ENCODE data around the gene OLFML1. TPM values are rescaled to one million over a fixed set of nuclear protein-coding genes. Genes with fewer than 3 reads are reported as not detected.

Gene OLFML1
- total and polyA plus RNA-seq, 10 of the 15 experiments (the other 5 are each of a cell fraction or from before 2014, with no cell fraction given): 0.04 to 0.71 (median 0.21) TPM; not detected in 6

GRCh38 chr11:7454854-7455253 lies 30.5 kb upstream of the OLFML1 start:
- in situ Hi-C loops (cut with MboI): no loop called here
- no peak for DNase-seq (ENCODE audit: low read depth, low spot score)
- no peak for FAIRE-seq
- no peaks in the 10 kb centered on the region for H3K27me3 ChIP-seq (replicated peaks in 1 of 2; ENCODE audit: control insufficient read depth in 2 of 2, insufficient read depth in 2 of 2, low read length in 1 of 2)
- RAD21 ChIA-PET (ENCODE audit: unreplicated experiment): no interaction called here
- no peak overlapping the region for H2AFZ ChIP-seq (ENCODE audit: control insufficient read depth, low read depth, low read length)
- H3K27ac ChIP-seq (ENCODE audit: control insufficient read depth, insufficient read depth): no peak overlapping the region
- H3K4me2 ChIP-seq (ENCODE audit: control insufficient read depth, insufficient read depth): no peak overlapping the region
- H4K20me1 ChIP-seq (ENCODE audit: control insufficient read depth, insufficient read depth): no peaks in the 10 kb centered on the region
- ATAC-seq: no peak
- CTCF ChIA-PET: interaction anchor here (0.7 to 2.2 kb wide), 4 partner anchors 13 to 101 kb away, joined by 3 to 11 read pairs (median 6); no protein-coding TSS in a partner anchor
- H3K9ac ChIP-seq (ENCODE audit: control insufficient read depth, insufficient read depth, low read length): no peak overlapping the region
- no peak for TF ChIP-seq BHLHE40 (IDR thresholded peaks at IDR 0.05; ENCODE audit: borderline replicate concordance in 1 of 2, low read depth in 2 of 2, low read length in 1 of 2)
- no peak for TF ChIP-seq POU2F2 (IDR thresholded peaks at IDR 0.05; ENCODE audit: borderline replicate concordance, low read depth, low read length)
- no peak for TF ChIP-seq SMAD5 (IDR thresholded peaks at IDR 0.05; ENCODE audit: low read depth)
- TF ChIP-seq SMC3 (IDR thresholded peaks at IDR 0.05; ENCODE audit: borderline replicate concordance, low read length): no peak
- no peak for TF ChIP-seq NFYB (IDR thresholded peaks at IDR 0.05; ENCODE audit: insufficient read depth, low read depth, low read length)
- TF ChIP-seq, protein P1, sequence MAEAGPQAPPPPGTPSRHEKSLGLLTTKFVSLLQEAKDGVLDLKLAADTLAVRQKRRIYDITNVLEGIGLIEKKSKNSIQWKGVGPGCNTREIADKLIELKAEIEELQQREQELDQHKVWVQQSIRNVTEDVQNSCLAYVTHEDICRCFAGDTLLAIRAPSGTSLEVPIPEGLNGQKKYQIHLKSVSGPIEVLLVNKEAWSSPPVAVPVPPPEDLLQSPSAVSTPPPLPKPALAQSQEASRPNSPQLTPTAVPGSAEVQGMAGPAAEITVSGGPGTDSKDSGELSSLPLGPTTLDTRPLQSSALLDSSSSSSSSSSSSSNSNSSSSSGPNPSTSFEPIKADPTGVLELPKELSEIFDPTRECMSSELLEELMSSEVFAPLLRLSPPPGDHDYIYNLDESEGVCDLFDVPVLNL (IDR thresholded peaks at IDR 0.05; ENCODE audit: low read depth, low read length): no peak
- no peak for TF ChIP-seq TCF12 (IDR thresholded peaks at IDR 0.05; ENCODE audit: low read depth, low read length)
- no peak for TF ChIP-seq PKNOX1 (IDR thresholded peaks at IDR 0.05)
- no peak for TF ChIP-seq RCOR1 (conservative IDR thresholded peaks at IDR 0.05; ENCODE audit: low read depth, low read length)
- TF ChIP-seq ASH2L (IDR thresholded peaks at IDR 0.05; ENCODE audit: borderline replicate concordance, low read depth): no peak
- no peak for TF ChIP-seq EED (IDR thresholded peaks at IDR 0.05; ENCODE audit: low read depth)
- no peaks in the 10 kb centered on the region for H3K4me1 ChIP-seq (ENCODE audit: control insufficient read depth, insufficient read depth, low read length)
- SMC1A ChIA-PET (ENCODE audit: uncharacterized antibody, unreplicated experiment): interaction anchor here (1.0 to 2.0 kb wide), 2 partner anchors 11 to 18 kb away, joined by 3 to 5 read pairs; no protein-coding TSS in a partner anchor
- intact Hi-C loops (cut with micrococcal nuclease; ENCODE audit: unreplicated experiment): loop anchor here (5.0 kb wide), 1 partner anchor 102 kb away; no protein-coding TSS in a partner anchor
- WGBS (ENCODE audit: insufficient coverage, insufficient replicate concordance, low lambda C conversion rate, missing lambda C conversion rate): 50% methylated on average over 2 of the region's 2 CpGs
- no peaks in the 10 kb centered on the region for H3K9me3 ChIP-seq (replicated peaks; ENCODE audit: control insufficient read depth, insufficient read depth, low read length)
- H3K4me3 ChIP-seq: no peak overlapping the region
- POLR2A ChIA-PET: interaction anchor here (0.6 kb wide), 1 partner anchor 235 kb away, joined by 3 read pairs; no protein-coding TSS in a partner anchor
- no peaks in the 10 kb centered on the region for H3K79me2 ChIP-seq (ENCODE audit: control insufficient read depth, insufficient read depth, low read length)
- no TSS peak for BruUV-seq (replicated peaks)
- H3K36me3 ChIP-seq (ENCODE audit: control insufficient read depth in 2 of 2, insufficient read depth in 2 of 2, low read length in 1 of 2): no peaks in the 10 kb centered on the region
